ENCODE data around the gene HTR1E.
"Not testable (repeated sequence)": the region's sequence is repeated elsewhere in the genome, so short reads cannot be mapped to it uniquely, and the experiment has no call there.

Gene HTR1E

GRCh38 chr6:86978251-86978650 is 40.9 kb downstream of the HTR1E start:
- DNase-seq = no peak

GRCh38 chr6:87001494-87001893 is 64.2 kb downstream of the HTR1E start:
- DNase-seq = no peak

GRCh38 chr6:87002391-87002790 is 65.1 kb downstream of the HTR1E start:
- DNase-seq = not testable (repeated sequence)

GRCh38 chr6:87006541-87006940 is 69.2 kb downstream of the HTR1E start:
- DNase-seq = not testable (repeated sequence)

GRCh38 chr6:87009581-87009980 is 72.3 kb downstream of the HTR1E start:
- not testable (repeated sequence) for DNase-seq

- DNase-seq = no peak
These were observed 74.7 kb downstream of the HTR1E start for GRCh38 chr6:87012035-87012434.

- no peak for DNase-seq
These were observed 75.4 kb downstream of the HTR1E start for GRCh38 chr6:87012743-87013142.

- no peak for DNase-seq
These were observed 79.4 kb downstream of the HTR1E start for GRCh38 chr6:87016772-87017171.

- no peak for DNase-seq
These were observed 89.7 kb downstream of the HTR1E start for GRCh38 chr6:87027021-87027420.

GRCh38 chr6:87029711-87030314 is 92.5 kb downstream of the HTR1E start:
- peak; percentile 13 for DNase-seq

- DNase-seq = no peak
These were observed 103.4 kb downstream of the HTR1E start for GRCh38 chr6:87040729-87041128.

- DNase-seq = no peak
These were observed 108.3 kb downstream of the HTR1E start for GRCh38 chr6:87045521-87046075.

GRCh38 chr6:87049779-87050178 is 112.5 kb downstream of the HTR1E start:
- no peak for DNase-seq

GRCh38 chr6:87053312-87053711 is 116.0 kb downstream of the HTR1E start:
- no peak for DNase-seq

GRCh38 chr6:87054143-87054833 is 117.0 kb downstream of the HTR1E start:
- no peak for DNase-seq

GRCh38 chr6:87059943-87060342 is 122.6 kb downstream of the HTR1E start:
- DNase-seq = no peak

- DNase-seq = no peak
These were observed 127.8 kb downstream of the HTR1E start for GRCh38 chr6:87065117-87065516.

Data from KG1 (cell line).